Activated CD4-positive, alpha-beta T cell treated with anti-CD3 and anti-CD28 coated beads, Interleukin-2, amount 50 U/mL, for 4 hours (primary cell): Measurements from ENCODE around the gene SAYSD1.

ENCODE experiments used
- DNase-seq, 2 experiments: peaks; one replicate each; pipeline ENCODE4 v3.0.0-alpha.2; 2020

Gene SAYSD1

DNA sequence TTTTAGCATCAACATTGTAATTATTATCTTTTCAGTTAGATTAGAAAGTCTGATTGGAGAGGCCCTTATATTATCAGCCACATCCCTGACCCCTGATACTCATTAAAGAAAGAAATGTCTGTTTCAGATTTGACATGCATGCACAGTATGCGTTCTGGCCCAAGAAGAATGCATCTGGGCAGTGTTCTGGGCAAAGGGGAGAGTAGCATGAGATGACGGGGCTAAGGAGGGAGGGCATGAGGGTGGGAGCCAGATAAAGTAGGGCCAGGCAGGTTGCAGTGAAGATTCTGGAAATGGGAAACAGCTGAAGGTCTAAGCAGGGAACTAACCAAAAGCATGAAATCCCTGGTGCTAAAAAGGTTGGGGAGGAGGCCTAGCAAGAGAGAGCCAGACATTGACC is 7.3 kb downstream of the SAYSD1 start:
- DNase-seq, result no peak

DNA sequence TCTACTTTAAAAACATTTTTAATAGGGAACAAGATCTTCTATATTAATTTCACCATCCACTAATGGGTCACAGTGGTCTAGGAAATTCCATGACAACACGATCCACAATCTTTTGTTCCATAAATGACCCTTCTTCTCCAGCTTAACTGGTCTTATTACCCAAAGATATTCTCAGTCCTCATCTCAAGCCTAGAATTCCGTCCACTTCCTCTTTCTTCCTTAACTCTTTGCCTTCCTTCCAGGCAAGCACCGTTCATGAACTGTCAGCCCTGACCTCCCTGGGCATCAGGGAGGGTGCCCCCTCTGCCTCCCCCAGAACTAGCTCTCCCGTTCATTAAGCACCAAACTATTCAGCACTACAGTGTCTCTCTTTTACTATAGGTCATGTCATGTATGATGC is 8.0 kb downstream of the SAYSD1 start:
- no peak for DNase-seq

DNA sequence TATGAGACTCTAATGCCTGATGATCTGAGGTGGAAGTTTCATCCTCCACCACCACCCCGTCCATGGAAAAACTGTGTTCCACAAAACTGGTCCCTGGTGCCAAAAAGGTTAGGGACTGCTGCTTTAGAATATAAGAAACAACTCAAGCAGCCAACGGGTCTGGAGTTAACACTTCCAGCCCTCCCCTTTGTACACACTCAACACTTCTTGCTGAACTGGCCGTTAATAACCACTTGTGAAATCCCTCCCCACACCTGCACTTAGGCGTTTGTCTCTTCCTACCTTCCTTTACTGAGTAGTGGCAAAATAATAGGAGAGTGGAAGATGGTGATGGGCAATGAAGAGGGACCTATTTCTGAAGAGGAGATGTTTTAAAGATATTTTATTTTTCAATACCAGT is 10.5 kb downstream of the SAYSD1 start:
- DNase-seq, result no peak

DNA sequence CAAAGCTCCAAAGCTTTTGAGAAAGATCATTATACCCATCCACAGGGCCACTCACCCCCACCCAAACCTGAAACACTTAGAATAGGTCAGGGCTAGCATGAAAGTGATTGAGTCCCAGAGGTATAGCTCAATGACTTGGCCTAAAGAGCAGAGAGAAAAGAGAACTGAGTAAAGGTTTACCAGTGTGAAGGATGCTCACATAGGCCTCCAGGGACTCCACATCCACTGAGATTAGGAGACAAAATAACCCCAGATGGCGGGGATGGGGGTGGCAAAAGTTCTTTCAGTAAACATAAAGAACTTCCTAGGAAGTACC is 12.2 kb downstream of the SAYSD1 start:
- no peak for DNase-seq

DNA sequence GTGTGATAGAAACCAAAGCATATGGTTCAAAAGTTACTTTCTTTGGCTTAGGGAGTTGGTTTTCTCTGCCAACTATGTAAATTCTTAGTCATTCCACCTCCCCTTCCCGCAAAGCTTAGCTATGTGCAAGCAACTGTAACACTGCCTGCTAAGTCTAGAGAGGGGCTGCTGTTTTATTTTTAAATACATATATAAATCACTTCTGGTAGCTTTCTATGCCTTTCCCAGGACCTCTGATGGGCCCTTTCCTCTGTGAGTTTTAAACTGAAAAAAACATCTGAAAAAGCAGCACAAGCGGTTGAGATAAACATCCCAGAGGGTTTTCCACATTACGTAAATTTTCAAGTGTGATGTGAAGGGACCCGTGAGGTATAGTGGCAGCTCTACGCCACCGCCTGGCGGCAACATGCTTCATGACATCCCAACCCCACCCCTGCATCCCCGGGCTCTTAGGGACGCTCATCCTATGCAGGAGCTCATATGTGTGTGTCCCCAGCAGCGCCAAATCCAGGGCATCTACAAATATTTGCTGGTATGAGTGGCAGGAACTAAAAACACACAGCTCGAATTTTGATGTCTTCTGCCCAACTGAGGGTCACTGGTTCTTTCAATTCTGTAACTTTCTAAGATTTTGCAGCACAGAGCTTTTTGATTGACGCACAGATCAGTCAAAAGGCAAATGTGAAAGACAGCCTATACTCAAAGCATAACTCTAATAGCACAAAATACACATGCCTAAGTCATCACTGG is 12.7 kb downstream of the SAYSD1 start:
- no peak for DNase-seq

DNA sequence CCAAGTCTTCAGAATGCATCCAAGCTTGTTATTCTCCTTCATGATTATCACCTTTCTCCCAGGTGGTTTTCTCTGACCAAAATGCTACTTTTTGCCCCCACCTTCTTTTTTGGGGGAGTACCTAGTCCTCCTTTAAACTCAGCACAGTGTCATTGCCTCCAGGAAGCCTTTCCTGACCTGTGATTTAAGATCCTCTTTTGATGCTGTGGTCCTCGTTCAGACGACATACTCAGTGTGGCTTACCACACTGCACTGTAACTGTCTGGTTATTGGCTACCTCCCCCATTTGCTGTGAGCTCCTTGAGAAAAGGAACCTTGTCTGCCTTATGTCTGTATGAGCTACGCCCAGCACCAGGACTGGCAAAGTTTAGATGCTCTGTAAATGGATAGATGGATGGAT is 14.6 kb downstream of the SAYSD1 start:
- DNase-seq, result no peak

DNA sequence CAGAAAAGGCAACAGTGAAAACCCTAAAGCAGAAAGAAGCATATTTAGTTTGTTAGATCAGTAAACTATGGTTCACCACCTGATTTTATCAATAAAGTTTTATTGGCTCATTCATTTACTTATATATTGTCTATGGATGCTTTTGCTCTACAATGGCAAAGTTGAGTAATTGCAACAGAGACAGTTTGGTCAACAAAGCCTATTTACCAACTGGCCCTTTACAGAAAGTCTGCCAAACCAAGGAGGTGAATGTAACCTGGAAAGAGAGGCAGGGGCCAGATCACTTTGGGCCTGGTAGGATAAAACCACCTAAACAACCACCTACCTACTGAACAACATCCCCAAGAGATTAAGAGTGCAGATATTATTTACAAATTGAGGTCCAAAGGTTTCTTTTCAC is 19.4 kb downstream of the SAYSD1 start:
- DNase-seq, result no peak

DNA sequence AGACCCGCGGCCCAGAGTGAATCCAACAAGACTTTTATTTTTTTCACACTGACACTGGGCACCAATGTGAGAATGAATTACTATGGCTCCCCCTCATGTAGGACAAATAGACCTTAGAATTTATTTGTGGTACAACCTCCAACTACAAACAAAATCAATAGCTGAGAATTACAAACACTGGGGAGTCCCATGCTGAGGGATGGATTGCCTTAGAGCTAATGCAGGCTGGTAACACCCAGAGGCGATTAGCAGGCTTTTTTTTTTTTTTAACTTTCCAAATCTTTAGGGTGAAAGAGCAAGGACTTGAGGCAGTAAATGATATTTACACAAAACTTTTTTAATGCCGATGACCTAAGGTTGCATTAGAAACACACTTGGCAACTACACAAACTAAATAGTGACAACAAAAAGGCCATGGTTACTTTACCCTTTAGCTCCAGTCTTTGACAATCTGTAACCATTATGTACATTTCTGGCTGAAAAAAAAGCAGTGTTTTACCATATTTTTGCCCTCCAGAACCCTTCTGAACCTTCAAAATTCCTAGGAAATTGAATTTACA is 21.8 kb downstream of the SAYSD1 start:
- DNase-seq, result no peak

DNA sequence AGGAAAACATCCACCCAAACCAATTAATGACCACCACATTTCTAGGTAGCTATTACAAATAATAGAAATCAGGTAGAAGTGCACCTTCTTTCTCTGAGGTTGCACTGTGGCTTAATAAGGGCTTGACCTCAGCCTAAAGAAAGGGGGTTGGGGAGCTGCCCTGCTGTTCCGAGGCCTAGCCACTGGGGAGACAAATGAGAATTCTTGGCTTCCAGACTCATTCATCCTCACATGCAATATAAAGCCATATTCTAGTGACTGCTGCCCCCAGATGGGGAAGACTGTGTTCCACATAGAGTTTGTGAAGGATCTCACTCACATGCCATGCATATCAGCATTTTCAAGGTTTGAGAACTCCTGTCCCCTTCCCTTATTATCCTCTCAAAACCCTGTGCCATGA is 22.9 kb downstream of the SAYSD1 start:
- no peak for DNase-seq

DNA sequence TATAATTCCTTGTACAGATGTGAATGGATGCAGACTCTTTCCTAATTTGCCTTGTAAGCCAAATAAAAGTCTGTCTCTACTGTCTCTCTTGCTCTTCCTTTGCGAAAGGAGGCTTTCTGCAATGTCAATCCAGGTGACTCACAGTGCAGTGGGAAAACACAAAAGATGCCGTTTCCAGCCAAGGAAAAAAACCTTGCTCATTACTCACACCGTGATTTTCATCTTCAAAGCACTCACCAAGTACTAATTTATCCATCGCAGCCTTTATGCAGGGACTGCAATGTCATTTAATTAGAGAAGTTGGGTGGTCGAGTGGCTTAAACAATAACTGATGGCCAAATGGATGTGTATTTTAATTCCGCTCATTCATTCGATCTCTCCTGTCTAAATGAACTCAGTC is 23.8 kb downstream of the SAYSD1 start:
- no peak for DNase-seq

DNA sequence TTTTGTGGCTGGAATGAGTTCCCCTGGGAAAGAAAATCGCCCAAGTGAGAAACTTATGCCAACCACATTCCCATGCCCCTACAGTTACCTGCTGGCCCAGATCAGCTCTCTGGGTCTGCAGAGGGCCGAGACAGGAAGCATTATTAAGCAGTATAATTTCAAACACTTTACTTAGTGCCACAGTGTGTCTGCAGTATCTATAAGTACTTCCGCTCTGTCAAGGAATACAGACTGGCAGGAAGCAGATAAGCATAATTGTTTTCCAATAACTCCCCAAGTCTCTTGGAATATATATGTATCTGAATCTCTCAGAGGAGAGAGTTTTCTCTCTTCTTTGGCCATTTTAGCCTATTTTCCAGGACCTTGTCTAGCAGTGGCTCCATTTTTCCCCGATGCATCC is 24.9 kb downstream of the SAYSD1 start:
- DNase-seq, result no peak

DNA sequence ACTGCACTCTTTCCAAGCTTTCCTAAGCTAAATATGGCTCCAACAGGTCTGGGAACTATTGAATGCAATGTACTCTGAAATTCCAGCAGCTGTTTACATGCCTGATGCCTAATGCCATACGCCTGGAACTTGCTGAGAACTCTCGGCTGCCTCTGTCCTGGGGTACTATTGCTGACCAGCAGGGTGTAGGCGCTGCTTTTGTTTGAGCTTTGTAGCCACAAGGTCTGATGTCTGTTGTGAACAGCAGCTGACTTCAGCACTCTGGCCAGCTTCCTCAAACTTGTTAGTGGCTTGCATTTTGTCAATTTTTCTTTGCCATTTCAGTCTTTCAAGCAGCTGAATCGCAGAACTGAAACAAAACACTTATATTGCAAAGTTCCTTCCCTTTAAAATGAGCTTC is 26.7 kb downstream of the SAYSD1 start:
- DNase-seq, result no peak

DNA sequence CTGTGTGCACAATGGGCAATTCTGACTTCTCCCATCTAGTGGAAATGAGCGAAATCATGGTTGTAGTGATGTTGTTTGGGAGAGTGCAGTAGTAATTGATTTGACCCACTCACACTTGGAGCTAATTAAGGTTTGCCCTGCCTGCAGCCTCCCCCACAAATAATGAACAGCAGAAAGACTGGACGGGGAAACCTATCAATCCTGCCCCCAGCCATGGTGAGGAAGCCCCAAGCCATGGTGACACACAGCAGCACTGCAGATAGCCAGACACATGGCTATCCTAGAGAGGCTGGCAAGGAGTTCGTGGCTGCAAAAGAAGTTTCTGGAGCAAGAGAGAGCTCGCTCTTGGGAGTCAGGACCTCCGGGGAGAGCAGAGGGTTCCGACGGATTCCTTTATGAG is 27.8 kb downstream of the SAYSD1 start:
- DNase-seq, result no peak

DNA sequence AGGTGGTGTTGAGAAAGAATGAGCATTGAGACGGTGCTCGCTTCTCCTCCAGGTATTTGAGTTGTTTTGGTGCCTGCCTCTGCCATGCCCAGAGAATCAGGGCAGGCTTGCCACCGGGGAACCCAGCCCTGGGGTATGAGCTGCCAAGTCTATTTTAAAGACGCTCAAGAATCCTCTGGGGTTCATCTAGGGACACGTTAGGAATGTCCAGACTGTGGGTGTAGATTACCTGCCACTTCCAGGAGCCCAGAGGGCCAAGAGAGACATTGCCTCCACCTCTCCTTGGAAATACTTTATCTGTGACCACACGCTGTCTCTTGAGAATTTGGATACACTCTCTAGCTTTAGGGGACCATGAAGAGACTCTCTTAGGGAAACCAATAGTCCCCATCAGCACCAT is 28.3 kb downstream of the SAYSD1 start:
- no peak for DNase-seq

DNA sequence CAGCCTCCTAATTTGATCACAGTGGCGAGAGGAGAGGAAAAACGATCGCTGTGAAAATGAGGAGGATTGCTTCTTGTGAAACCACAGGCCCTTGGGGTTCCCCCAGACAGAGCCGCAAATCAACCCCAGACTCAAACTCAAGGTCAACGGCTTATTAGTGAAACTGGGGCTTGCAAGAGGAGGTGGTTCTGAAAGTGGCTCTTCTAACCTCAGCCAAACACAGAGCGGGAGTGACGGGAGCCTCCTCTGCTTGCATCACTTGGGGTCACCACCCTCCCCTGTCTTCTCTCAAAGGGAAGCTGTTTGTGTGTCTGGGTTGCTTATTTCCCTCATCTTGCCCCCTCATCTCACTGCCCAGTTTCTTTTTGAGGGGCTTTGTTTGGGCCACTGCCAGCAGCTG is 28.7 kb downstream of the SAYSD1 start:
- no peak for DNase-seq

DNA sequence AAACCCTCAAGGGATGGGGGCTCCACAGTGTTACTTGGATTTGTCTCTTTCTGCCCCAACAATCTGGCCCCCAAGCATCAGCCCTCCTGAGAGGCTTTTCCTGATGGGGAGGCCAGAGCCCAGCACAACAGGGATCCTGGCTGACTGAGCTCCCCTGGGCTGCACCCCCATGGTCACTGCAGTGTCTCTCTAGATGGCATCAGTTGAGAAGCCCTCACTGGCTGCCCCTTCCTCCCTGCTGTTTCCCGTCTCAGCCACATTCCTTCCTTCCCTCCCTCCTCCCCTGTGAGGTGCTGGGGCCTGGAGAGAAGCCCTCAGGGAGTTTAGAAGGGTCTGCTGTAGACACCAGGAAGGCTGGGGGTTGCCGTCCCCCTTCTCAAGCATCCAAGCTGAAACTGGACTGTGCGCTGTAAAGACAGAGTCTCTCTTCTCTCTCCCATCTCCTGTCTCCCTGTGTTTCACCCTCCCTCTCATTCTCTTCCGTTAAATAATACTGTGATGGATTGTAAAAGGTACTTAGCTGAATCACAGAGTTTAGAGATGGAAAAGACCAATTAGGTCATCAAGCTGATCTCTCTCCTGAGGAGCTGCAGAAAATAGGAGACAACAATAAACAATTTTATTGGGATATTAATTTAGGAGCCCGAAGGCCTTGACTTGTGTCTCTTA is 29.7 kb downstream of the SAYSD1 start:
- DNase-seq, result no peak

DNA sequence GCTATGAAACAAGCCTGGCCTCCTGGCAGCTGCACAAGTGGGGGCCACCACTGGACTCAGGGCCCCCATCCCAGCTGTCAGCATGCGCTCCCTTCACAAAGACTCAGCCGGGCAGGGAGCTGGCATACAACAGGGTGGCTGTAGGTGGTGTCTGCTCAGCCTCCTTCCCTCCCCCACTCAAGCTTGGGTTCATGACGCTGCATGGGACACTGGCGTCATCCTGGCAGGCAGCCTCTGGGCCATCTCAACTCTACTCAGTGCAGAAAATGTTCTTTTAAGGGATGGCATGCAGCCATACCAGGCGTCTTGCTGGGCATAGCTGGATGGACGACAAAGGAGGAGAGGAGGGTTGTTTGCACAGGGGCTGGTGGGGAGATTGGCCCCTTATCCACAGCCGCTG is 30.5 kb downstream of the SAYSD1 start:
- no peak for DNase-seq

DNA sequence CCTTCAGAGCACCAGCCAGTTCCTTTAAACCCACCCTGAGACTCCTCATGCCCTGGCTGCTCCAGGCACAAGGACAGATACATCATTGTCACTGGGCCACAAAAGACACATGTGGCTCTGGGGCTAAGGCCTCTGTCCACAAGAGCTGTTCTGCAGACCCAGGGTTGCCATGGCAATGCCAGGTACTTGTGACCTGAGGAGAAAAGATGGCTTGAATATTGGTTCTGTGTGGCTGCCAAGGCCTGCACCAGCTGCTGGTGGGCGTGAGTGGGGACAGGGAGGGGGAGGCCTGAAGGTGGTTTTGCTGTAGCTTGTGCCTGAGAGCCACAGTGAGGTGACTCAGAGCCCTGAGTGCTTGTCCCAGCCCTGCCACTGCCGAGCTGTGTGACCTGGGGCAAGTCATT is 31.8 kb downstream of the SAYSD1 start:
- no peak for DNase-seq

DNA sequence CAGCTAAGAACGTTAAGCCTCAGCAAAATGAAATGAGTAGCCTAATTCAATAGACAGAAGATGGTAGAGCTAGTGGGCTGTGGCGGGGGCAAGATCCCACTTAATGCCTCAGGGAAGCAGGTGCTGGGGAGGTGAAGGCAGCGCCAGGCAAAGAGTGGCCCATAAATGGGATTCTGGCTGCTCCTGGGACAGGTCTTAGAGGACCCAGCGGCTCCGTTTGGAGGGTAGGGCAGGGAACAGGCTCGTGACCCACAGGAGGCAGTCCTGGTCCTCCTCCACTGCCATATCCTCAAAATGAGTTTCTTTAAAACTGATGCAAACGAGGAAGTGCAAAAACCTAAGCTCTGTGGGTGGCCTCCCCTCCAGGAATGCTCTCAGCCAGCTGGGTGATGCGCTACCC is 32.7 kb downstream of the SAYSD1 start:
- no peak for DNase-seq

DNA sequence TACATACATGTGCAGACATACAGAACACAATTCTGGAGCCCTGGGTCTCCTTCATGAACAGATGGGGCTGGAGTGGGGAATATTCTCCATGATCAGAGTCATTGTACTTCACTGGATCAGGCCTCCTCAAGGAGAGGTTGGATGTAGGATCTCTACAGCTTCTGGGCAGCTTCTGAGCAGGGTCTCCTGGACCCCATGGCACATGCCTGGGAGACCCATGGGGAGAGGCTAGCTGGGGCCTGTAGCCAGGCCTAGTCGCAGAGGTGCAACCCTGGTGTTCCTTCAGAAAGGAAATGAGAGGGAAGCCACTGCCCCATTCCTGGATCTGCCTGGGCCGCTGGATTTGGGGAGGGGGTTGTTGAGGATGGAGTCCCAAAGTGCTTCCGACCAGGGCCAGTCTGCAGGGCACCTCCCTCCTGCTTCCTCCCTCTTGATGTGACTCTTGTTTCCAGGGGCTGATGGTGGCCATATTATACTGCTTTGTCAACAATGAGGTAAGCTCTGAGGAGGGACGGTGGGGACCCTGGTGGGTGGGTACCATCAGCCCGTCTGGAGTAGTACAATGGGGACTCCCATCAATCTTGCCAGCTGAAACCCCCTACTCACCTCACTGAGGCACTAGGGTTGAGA is 34.6 kb downstream of the SAYSD1 start:
- no peak for DNase-seq

DNA sequence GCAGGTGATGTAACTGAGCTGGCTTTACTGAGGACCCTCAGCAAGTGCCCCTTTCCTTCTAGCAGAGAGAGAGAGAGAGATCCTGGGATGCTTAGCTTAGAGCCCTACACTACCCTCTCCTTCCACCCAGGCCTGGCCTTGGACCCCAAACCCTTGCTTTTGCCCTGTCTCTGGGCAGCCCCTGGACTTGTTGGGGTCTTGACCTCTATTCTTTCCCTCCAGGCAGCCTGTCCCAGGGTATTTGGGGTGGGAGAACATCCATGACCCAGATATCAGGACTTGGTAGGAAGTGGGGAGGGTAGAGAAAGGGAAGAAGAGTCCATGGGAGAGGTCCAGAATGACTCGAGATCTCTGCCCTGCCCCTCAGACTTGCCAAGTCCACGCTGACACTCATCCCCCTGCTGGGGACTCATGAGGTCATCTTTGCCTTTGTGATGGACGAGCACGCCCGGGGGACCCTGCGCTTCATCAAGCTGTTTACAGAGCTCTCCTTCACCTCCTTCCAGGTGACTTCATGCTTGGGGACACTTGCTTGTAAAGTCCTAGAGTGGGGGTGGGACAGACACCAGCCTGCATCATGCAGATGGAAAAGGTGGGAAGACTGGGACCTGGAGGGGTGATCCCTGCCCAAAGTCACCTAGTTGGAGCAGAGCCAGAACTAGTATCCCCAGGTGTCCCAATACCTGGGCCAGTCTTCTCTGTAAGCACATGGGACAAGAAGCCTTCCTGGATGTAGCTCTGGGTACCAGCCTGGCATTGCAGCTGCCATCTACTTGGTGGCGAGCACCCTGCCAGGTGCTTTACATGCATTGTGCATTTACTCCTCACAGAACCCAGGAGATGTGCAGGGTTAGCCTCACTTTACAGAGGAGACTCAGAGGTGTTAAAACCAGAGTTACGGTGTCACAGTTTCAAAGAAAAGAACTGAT is 35.5 kb downstream of the SAYSD1 start:
- DNase-seq, result no peak

DNA sequence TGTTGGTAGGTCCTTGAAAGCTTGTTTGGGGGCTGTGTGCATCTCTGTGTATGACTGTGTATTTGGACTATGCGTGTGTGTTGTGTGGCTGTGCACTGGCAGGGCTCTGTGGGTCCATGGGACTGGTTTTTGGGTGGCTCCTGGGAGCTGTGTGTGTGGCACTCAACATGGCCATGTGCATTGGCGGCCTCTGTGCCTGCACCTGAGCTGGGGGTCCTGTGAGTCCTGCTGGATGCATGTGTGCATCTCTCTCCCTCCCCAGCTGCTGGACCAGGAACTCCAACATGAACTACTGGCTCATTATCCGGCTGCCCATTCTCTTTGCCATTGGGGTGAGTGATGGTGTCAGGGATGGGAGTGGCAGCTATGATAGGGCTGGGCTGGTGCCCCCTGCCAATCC is 36.3 kb downstream of the SAYSD1 start:
- DNase-seq, result no peak

DNA sequence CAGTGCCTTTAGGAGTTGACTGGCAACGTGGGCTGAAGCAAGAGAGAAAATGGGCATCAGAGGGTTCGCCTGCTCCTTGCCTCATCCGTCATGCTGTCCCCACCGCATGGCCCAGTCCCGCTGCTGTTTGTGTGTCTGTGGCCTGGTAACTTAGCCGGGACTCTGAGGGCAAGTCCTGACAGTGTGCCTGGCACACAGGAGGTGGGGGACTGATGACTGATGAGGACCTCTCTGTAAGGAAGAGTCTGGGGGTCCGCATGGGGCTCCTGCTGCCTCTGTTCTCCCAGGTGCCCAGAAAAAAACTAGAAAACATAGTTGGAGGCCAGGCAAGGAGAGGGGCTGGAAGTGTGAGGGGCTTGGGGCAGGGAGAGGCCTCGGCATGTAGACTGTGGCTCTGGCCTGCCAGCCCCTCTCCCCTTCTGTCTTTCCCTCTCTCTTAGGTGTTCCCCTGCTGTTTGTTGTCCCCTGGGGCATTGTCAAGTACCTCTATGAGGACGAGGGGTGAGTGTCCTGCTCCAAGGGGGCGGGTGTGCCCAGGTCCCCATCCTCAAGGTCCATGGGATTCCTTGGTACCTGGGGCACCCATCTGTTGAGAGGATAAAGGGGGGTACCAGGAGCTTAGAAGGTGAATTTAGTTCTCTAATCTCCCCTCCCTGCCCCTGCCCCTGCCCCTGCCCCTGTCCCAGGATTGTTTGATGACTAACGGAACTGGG is 36.9 kb downstream of the SAYSD1 start:
- no peak for DNase-seq
